Measurements from ENCODE around the gene TREML1.
"Not testable (repeated sequence)": the region's sequence is repeated elsewhere in the genome, so short reads cannot be mapped to it uniquely, and the experiment has no call there.

The TREML1 gene

GRCh38 chr6:41189967-41190366, 35.8 kb upstream of the TREML1 start:
- Histone ChIP-seq H3K27ac (no peak overlapping the region), H3K27me3 (replicated peaks) (no peaks in the 10 kb centered on the region), H3K4me3 (ENCODE audit: low read depth, low read length) (no peak overlapping the region), H3K36me3 (replicated peaks) (no peaks in the 10 kb centered on the region)
- no peak for DNase-seq
- no peak for TF ChIP-seq CTCF (IDR thresholded peaks at IDR 0.05; ENCODE audit: low read depth, low read length, missing control alignments)
- in situ Hi-C loops (cut with HindIII; ENCODE audit: low pct_ligation_motif_present, low sequenced_read_pairs) = no loop called here

GRCh38 chr6:41189046-41189445, 34.9 kb upstream of the TREML1 start:
- H3K4me3 ChIP-seq (ENCODE audit: low read depth, low read length); H3K27me3 ChIP-seq (replicated peaks); H3K27ac ChIP-seq; in situ Hi-C loops (cut with HindIII; ENCODE audit: low pct_ligation_motif_present, low sequenced_read_pairs); H3K36me3 ChIP-seq (replicated peaks); DNase-seq: not testable (repeated sequence)

- TF ChIP-seq CTCF (IDR thresholded peaks at IDR 0.05; ENCODE audit: low read depth, low read length, missing control alignments) = no peak
- Histone ChIP-seq H3K27me3 (replicated peaks) (no peaks in the 10 kb centered on the region), H3K36me3 (replicated peaks) (no peaks in the 10 kb centered on the region), H3K4me3 (ENCODE audit: low read depth, low read length) (no peak overlapping the region), H3K27ac (no peak overlapping the region)
- in situ Hi-C loops (cut with HindIII; ENCODE audit: low pct_ligation_motif_present, low sequenced_read_pairs) = no loop called here
- DNase-seq = no peak
These were observed 34.1 kb upstream of the TREML1 start for GRCh38 chr6:41187924-41188886.

- DNase-seq = no peak
- Histone ChIP-seq H3K27ac (no peak overlapping the region), H3K27me3 (replicated peaks) (no peaks in the 10 kb centered on the region), H3K4me3 (ENCODE audit: low read depth, low read length) (no peak overlapping the region), H3K36me3 (replicated peaks) (no peaks in the 10 kb centered on the region)
- in situ Hi-C loops (cut with HindIII; ENCODE audit: low pct_ligation_motif_present, low sequenced_read_pairs) = no loop called here
- no peak for TF ChIP-seq CTCF (IDR thresholded peaks at IDR 0.05; ENCODE audit: low read depth, low read length, missing control alignments)
These were observed 31.9 kb upstream of the TREML1 start for GRCh38 chr6:41186031-41186562.

GRCh38 chr6:41184761-41185160, 30.6 kb upstream of the TREML1 start:
- in situ Hi-C loops (cut with HindIII; ENCODE audit: low pct_ligation_motif_present, low sequenced_read_pairs) = no loop called here
- Histone ChIP-seq H3K4me3 (ENCODE audit: low read depth, low read length) (no peak overlapping the region), H3K36me3 (replicated peaks) (no peaks in the 10 kb centered on the region), H3K27me3 (replicated peaks) (no peaks in the 10 kb centered on the region), H3K27ac (no peak overlapping the region)
- TF ChIP-seq CTCF (IDR thresholded peaks at IDR 0.05; ENCODE audit: low read depth, low read length, missing control alignments) = no peak
- DNase-seq = no peak
